OCI-LY1 (cell line): Measurements from ENCODE around the gene GSC2.

Source experiments
- H2AFZ ChIP-seq: fragments of 200-600 bp; sonication (generic), shearing (Covaris generic); 2 replicates; pipeline ENCODE4 v1.6.0; 2014; ENCODE audit warnings: antibody characterized with exemption, mild to moderate bottlenecking, low read length
- H3F3A ChIP-seq: fragments of 200-600 bp; sonication (generic), shearing (Covaris generic); 2 replicates; pipeline ENCODE4 v1.6.0; 2014; ENCODE audit warnings: mild to moderate bottlenecking, antibody characterized with exemption, low read length, moderate library complexity; ENCODE audit not compliant: insufficient read depth
- H3K27ac ChIP-seq: fragments of 200-600 bp; sonication (generic); 2 replicates; pipeline ENCODE4 v1.5.1; 2014; ENCODE audit warnings: low read length, mixed run types, mild to moderate bottlenecking, low read depth; ENCODE audit not compliant: poor library complexity, severe bottlenecking
- H3K27me3 ChIP-seq: fragments of 200-600 bp; sonication (generic); 2 replicates; pipeline ENCODE4 v1.6.0; 2014; ENCODE audit warnings: antibody characterized with exemption, mild to moderate bottlenecking, low read length, moderate library complexity; ENCODE audit not compliant: insufficient read depth
- H3K36me3 ChIP-seq: fragments of 200-600 bp; sonication (generic); 2 replicates; pipeline ENCODE4 v1.6.1; 2014; ENCODE audit warnings: mild to moderate bottlenecking, antibody characterized with exemption, low read length, moderate library complexity, mixed read lengths; ENCODE audit not compliant: insufficient read depth
- H3K4me1 ChIP-seq: fragments of 200-600 bp; sonication (generic); 2 replicates; pipeline ENCODE4 v1.5.1; 2014; ENCODE audit warnings: mild to moderate bottlenecking, low read length, moderate library complexity; ENCODE audit not compliant: insufficient read depth, severe bottlenecking
- H3K4me2 ChIP-seq: fragments of 200-600 bp; sonication (generic), shearing (Covaris generic); 2 replicates; pipeline ENCODE4 v1.6.1; 2014; ENCODE audit warnings: low read length
- H3K4me3 ChIP-seq: fragments of 200-600 bp; sonication (generic); 2 replicates; pipeline ENCODE4 v1.5.1; 2014; ENCODE audit warnings: low read length, low read depth, mild to moderate bottlenecking, mixed read lengths; ENCODE audit not compliant: poor library complexity, severe bottlenecking
- H3K79me2 ChIP-seq: fragments of 200-600 bp; shearing (Covaris generic); 2 replicates; pipeline ENCODE4 v1.6.1; 2016; ENCODE audit warnings: mixed run types, low read length, mixed read lengths; ENCODE audit not compliant: insufficient read depth
- H3K9ac ChIP-seq: fragments of 200-600 bp; sonication (generic), shearing (Covaris generic); 2 replicates; pipeline ENCODE4 v1.6.1; 2014; ENCODE audit warnings: mild to moderate bottlenecking, low read length, mixed read lengths
- H3K9me2 ChIP-seq: fragments of 200-600 bp; sonication (generic), shearing (Covaris generic); 2 replicates; pipeline ENCODE4 v1.6.1; 2014; ENCODE audit warnings: low read depth, mild to moderate bottlenecking, low read length, mixed read lengths
- H3K9me3 ChIP-seq: fragments of 200-600 bp; shearing (Covaris generic); 2 replicates; pipeline ENCODE4 v1.6.1; 2014; ENCODE audit warnings: low read length, mixed read lengths
- H4K20me1 ChIP-seq: fragments of 200-600 bp; sonication (generic), shearing (Covaris generic); 2 replicates; pipeline ENCODE4 v1.6.0; 2016; ENCODE audit warnings: mild to moderate bottlenecking, low read length; ENCODE audit not compliant: insufficient read depth
- CTCF ChIP-seq: fragments of 200-600 bp; sonication (generic), shearing (Covaris generic); IDR thresholded peaks from 2 replicates; pipeline ENCODE4 v1.5.1; 2017; ENCODE audit warnings: mild to moderate bottlenecking, antibody characterized with exemption, low read length, moderate library complexity, mixed read lengths
- EZH2 ChIP-seq: fragments of 200-600 bp; sonication (generic), shearing (Covaris generic); IDR thresholded peaks from 2 replicates; pipeline ENCODE4 v1.8.0; 2017; ENCODE audit warnings: borderline replicate concordance, mixed run types, mild to moderate bottlenecking, antibody characterized with exemption, low read length, moderate library complexity, mixed read lengths

The GSC2 gene

GRCh38 chr22:19134874-19135273, 15.2 kb downstream of the GSC2 start:
- Histone ChIP-seq H3K9me3 (no peaks in the 10 kb centered on the region), H3K27me3 (no peaks in the 10 kb centered on the region), H3K79me2 (no peaks in the 10 kb centered on the region), H3K27ac (no peak overlapping the region), H4K20me1 (no peaks in the 10 kb centered on the region), H2AFZ (no peak overlapping the region), H3K4me2 (no peak overlapping the region), H3F3A (no peaks in the 10 kb centered on the region), H3K4me3 (no peak overlapping the region), H3K9me2 (no peaks in the 10 kb centered on the region), H3K36me3 (peaks cover 69% of the 10 kb centered on the region), H3K9ac (no peak overlapping the region), H3K4me1 (no peaks in the 10 kb centered on the region)
- TF ChIP-seq CTCF (no peak), EZH2 (no peak)

- H3K9me3 ChIP-seq: no peaks in the 10 kb centered on the region
- H3K4me2 ChIP-seq: no peak overlapping the region
- no peak overlapping the region for H2AFZ ChIP-seq
- H4K20me1 ChIP-seq: no peaks in the 10 kb centered on the region
- H3K27ac ChIP-seq: no peak overlapping the region
- no peaks in the 10 kb centered on the region for H3K4me1 ChIP-seq
- H3K4me3 ChIP-seq: no peak overlapping the region
- H3K9ac ChIP-seq: no peak overlapping the region
- no peaks in the 10 kb centered on the region for H3K79me2 ChIP-seq
- peaks cover 64% of the 10 kb centered on the region for H3K36me3 ChIP-seq
- no peaks in the 10 kb centered on the region for H3K27me3 ChIP-seq
- H3K9me2 ChIP-seq: no peaks in the 10 kb centered on the region
- TF ChIP-seq EZH2: no peak
- TF ChIP-seq CTCF: no peak
- no peaks in the 10 kb centered on the region for H3F3A ChIP-seq
These were observed 15.8 kb downstream of the GSC2 start for GRCh38 chr22:19134176-19134831.

GRCh38 chr22:19133561-19133960, 16.5 kb downstream of the GSC2 start:
- TF ChIP-seq CTCF (no peak), EZH2 (no peak)
- H3K4me3 ChIP-seq: no peak overlapping the region
- no peaks in the 10 kb centered on the region for H4K20me1 ChIP-seq
- H3K9me3 ChIP-seq: no peaks in the 10 kb centered on the region
- peaks cover 56% of the 10 kb centered on the region for H3K36me3 ChIP-seq
- no peaks in the 10 kb centered on the region for H3K79me2 ChIP-seq
- H3K27me3 ChIP-seq: no peaks in the 10 kb centered on the region
- H3K27ac ChIP-seq: no peak overlapping the region
- H3K9me2 ChIP-seq: no peaks in the 10 kb centered on the region
- no peak overlapping the region for H3K4me2 ChIP-seq
- H3K9ac ChIP-seq: no peak overlapping the region
- H3K4me1 ChIP-seq: no peaks in the 10 kb centered on the region
- no peaks in the 10 kb centered on the region for H3F3A ChIP-seq
- H2AFZ ChIP-seq: no peak overlapping the region
